GM12878 (cell line): ENCODE measurements around the gene UQCR10. TPM values are rescaled to one million over a fixed set of nuclear protein-coding genes. Genes with fewer than 3 reads are reported as not detected.

ENCODE experiments used
- ATAC-seq: fragments of 200-7000 bp; cut with Tn5 transposase; 3 replicates; pipeline ENCODE4 v1.9.1; 2020; ENCODE audit warnings: mild to moderate bottlenecking, moderate library complexity
- BruUV-seq: library from RNA; stranded (reverse); fragments of 400-500 nt; replicated peaks from 2 replicates; lab custom pipeline; 2021; lab: Mats Ljungman, UMichigan
- CTCF ChIA-PET: fragments of 300-600 bp; sonication (Branson Sonifier 250); formaldehyde crosslinking; extraction: SDS; loops from one replicate; lab custom pipeline; 2021; ENCODE audit warnings: inconsistent platforms; lab: Yijun Ruan, JAX
- POLR2A ChIA-PET: fragments of 350-600 bp; formaldehyde crosslinking; extraction: SDS; loops from one replicate; lab custom pipeline; 2021; ENCODE audit warnings: inconsistent platforms; lab: Charles Lee
- RAD21 ChIA-PET: fragments of 300-600 bp; sonication (Branson Sonifier 250); formaldehyde crosslinking; loops from one replicate; lab custom pipeline; 2023; ENCODE audit warnings: antibody characterized with exemption; ENCODE audit not compliant: unreplicated experiment; lab: Charles Lee
- SMC1A ChIA-PET: fragments of 300-600 bp; sonication (Branson Sonifier 250); formaldehyde crosslinking; loops from one replicate; lab custom pipeline; 2023; ENCODE audit not compliant: unreplicated experiment, uncharacterized antibody; lab: Charles Lee
- DNase-seq: peaks from one replicate; pipeline ENCODE4 v3.0.0-alpha.2; 2011; ENCODE audit warnings: low read depth, low spot score
- FAIRE-seq: peaks from 3 replicates; lab custom pipeline; 2011; peaks lifted over from hg19 to GRCh38; lab: Jason Lieb, UNC
- H2AFZ ChIP-seq: 2 replicates; pipeline ENCODE4 v1.6.0; 2011; ENCODE audit warnings: low read depth, low read length, control low read depth; ENCODE audit not compliant: control insufficient read depth
- H3K27ac ChIP-seq: 2 replicates; pipeline ENCODE4 v1.5.1; 2011; ENCODE audit warnings: control low read depth; ENCODE audit not compliant: control insufficient read depth, insufficient read depth
- H3K27me3 ChIP-seq, 2 experiments: replicated peaks in 1 of 2; 2 replicates each; pipeline versions ENCODE4 v1.6.0 to v1.6.1; 2011; ENCODE audit warnings: low read length in 1 of 2; ENCODE audit not compliant: control insufficient read depth in 2 of 2, insufficient read depth in 2 of 2
- H3K36me3 ChIP-seq, 2 experiments: 2 replicates each; pipeline ENCODE4 v1.5.1; 2011; ENCODE audit warnings: low read length in 1 of 2; ENCODE audit not compliant: control insufficient read depth in 2 of 2, insufficient read depth in 2 of 2
- H3K4me1 ChIP-seq: 2 replicates; pipeline ENCODE4 v1.6.1; 2011; ENCODE audit warnings: mild to moderate bottlenecking, low read length, moderate library complexity, mixed read lengths; ENCODE audit not compliant: control insufficient read depth, insufficient read depth
- H3K4me2 ChIP-seq: 2 replicates; pipeline ENCODE4 v1.6.0; 2011; ENCODE audit warnings: control low read depth; ENCODE audit not compliant: control insufficient read depth, insufficient read depth
- H3K4me3 ChIP-seq: fragments of 200-600 bp; sonication (generic); 2 replicates; pipeline ENCODE4 v1.5.1; 2016
- H3K79me2 ChIP-seq: 2 replicates; pipeline ENCODE4 v1.6.0; 2011; ENCODE audit warnings: low read length; ENCODE audit not compliant: control insufficient read depth, insufficient read depth
- H3K9ac ChIP-seq: 2 replicates; pipeline ENCODE4 v1.8.0; 2011; ENCODE audit warnings: low read length, control low read depth, mixed read lengths; ENCODE audit not compliant: control insufficient read depth, insufficient read depth
- H3K9me3 ChIP-seq: replicated peaks from 3 replicates; pipeline ENCODE4 v1.5.1; 2011; ENCODE audit warnings: mild to moderate bottlenecking, low read length; ENCODE audit not compliant: control insufficient read depth, insufficient read depth
- H4K20me1 ChIP-seq: 2 replicates; pipeline ENCODE4 v1.6.0; 2011; ENCODE audit not compliant: control insufficient read depth, insufficient read depth
- CBX3 ChIP-seq: fragments of 200-600 bp; sonication (generic); IDR thresholded peaks from 2 replicates; pipeline ENCODE4 v1.6.1; 2016; ENCODE audit warnings: low read depth, borderline replicate concordance
- GABPA ChIP-seq: IDR thresholded peaks from 2 replicates; pipeline ENCODE4 v1.6.1; 2014; ENCODE audit warnings: antibody characterized with exemption, low read depth, mild to moderate bottlenecking, inconsistent platforms
- HDAC6 ChIP-seq: fragments of 200-600 bp; sonication (generic); IDR thresholded peaks from one replicate; pipeline ENCODE4 v1.8.0; 2017; ENCODE audit warnings: antibody characterized with exemption; ENCODE audit not compliant: unreplicated experiment
- IKZF1 ChIP-seq: fragments of 450-650 bp; conservative IDR thresholded peaks from 2 replicates; pipeline ENCODE4 v1.6.1; 2017; ENCODE audit warnings: antibody characterized with exemption, mild to moderate bottlenecking
- NFXL1 ChIP-seq: fragments of 450-650 bp; IDR thresholded peaks from 2 replicates; pipeline ENCODE4 v1.6.1; 2017; ENCODE audit warnings: antibody characterized with exemption, mild to moderate bottlenecking, borderline replicate concordance
- NR2C2 ChIP-seq: IDR thresholded peaks from 2 replicates; pipeline ENCODE4 v1.6.1; 2011; ENCODE audit warnings: borderline replicate concordance, low read depth; ENCODE audit not compliant: control insufficient read depth, insufficient read length
- NR2F1 ChIP-seq: fragments of 450-650 bp; conservative IDR thresholded peaks from 2 replicates; pipeline ENCODE4 v1.6.1; 2017; ENCODE audit warnings: mild to moderate bottlenecking
- PAX8 ChIP-seq: fragments of 450-650 bp; IDR thresholded peaks from 2 replicates; pipeline ENCODE4 v1.6.1; 2017; ENCODE audit warnings: mild to moderate bottlenecking, moderate library complexity
- SIN3A ChIP-seq: IDR thresholded peaks from 2 replicates; pipeline ENCODE4 v1.6.1; 2012; ENCODE audit warnings: low read depth, low read length, improper control_type of control experiment
- SP1 ChIP-seq: IDR thresholded peaks from one replicate; pipeline ENCODE4 v1.6.1; 2011; ENCODE audit warnings: low read depth, low read length
- SUPT20H ChIP-seq: IDR thresholded peaks from 2 replicates; pipeline ENCODE4 v1.6.1; 2011; ENCODE audit warnings: low read depth, mild to moderate bottlenecking, low read length, moderate library complexity, borderline replicate concordance; ENCODE audit not compliant: control insufficient read depth
- YY1 ChIP-seq: IDR thresholded peaks from 2 replicates; pipeline ENCODE4 v1.6.1; 2011; ENCODE audit warnings: low read depth, mild to moderate bottlenecking, low read length
- ZNF207 ChIP-seq: fragments of 450-650 bp; IDR thresholded peaks from 2 replicates; pipeline ENCODE4 v1.6.1; 2014; ENCODE audit warnings: antibody characterized with exemption, mild to moderate bottlenecking, borderline replicate concordance
- ZNF24 ChIP-seq: fragments of 450-650 bp; IDR thresholded peaks from 2 replicates; pipeline ENCODE4 v1.6.1; 2017; ENCODE audit warnings: antibody characterized with exemption, mild to moderate bottlenecking
- whole genome bisulfite sequencing: methylation state at CpG from one replicate; pipeline ENCODE4 v1.1.6; 2016; ENCODE audit warnings: low lambda C conversion rate; ENCODE audit not compliant: insufficient replicate concordance, insufficient coverage; ENCODE audit errors: missing lambda C conversion rate; 5-methylcytosine and 5-hydroxymethylcytosine counted together
- in situ Hi-C: fragments of 300-500 bp; cut with MboI; formaldehyde crosslinking; loops from 9 replicates; pipeline ENCODE4 v1.14.3; 2018; ENCODE audit warnings: mixed read lengths
- intact Hi-C: fragments of 100-400 bp; cut with micrococcal nuclease; formaldehyde crosslinking; loops from one replicate; pipeline ENCODE4 v1.14.2; 2022; ENCODE audit not compliant: unreplicated experiment
- polyA plus RNA-seq, 11 experiments: library from polyadenylated mRNA; depleted of rRNA in 4 of 11; unstranded in 6 of 11; stranded (reverse) in 5 of 11; fragments of >200 nt; fragmentation: Nextera tagmentation in 4 of 11; fragmentation: Illumina TruSeq in 1 of 11; extraction: Ambion mirVana in 4 of 11; extraction: Trizol in 1 of 11; gene quantifications; 1 replicate in 1 of 11; 2 replicates in 10 of 11; pipeline versions ENCODE4 v1.2.1 to v1.2.3, GENCODE V29; 2011 to 2016; ENCODE audit warnings: inconsistent platforms in 2 of 11, missing spikeins in 2 of 11, low read depth in 1 of 11
- total RNA-seq, 4 experiments: library from RNA; depleted of rRNA in 3 of 4; stranded (reverse); fragments of >200 nt in 3 of 4; fragmentation: Illumina TruSeq in 1 of 4; extraction: Trizol in 1 of 4; gene quantifications; 2 replicates each; pipeline versions ENCODE4 v1.2.1 to v1.2.3, GENCODE V29; 2013 to 2021
- TF ChIP-seq, protein P1 (sequence below): IDR thresholded peaks from 2 replicates; pipeline ENCODE4 v1.6.1; 2011; ENCODE audit warnings: borderline replicate concordance, low read depth, mild to moderate bottlenecking, moderate library complexity, low read length; ENCODE audit not compliant: insufficient read depth, poor library complexity, severe bottlenecking

The UQCR10 gene
- total and polyA plus RNA-seq, 10 of the 15 experiments (the other 5 are each of a cell fraction or from before 2014, with no cell fraction given): 144 to 1,021 (median 214) TPM

DNA sequence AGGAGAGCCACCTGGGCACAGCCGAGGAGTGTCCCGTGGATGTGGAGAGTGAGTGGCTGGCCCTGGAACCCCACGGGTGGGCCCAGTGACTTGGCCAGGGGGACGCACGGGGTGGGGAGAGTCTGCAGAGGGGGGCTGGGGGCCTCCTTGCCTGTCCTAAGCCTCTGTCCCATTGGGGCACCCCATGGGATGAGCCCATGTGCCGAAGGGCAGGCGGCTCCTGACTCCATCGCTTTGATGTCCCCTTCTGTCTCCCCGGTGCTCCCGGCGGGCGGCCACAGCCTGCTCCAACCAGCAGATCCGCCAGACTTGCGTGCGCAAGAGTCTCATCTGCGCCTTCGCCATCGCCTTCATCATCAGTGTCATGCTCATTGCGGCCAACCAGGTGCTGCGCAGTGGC is 38.0 kb upstream of the UQCR10 start:
- ChIA-PET SMC1A (no interaction called here), POLR2A (no interaction called here), RAD21 (no interaction called here), CTCF (no interaction called here)
- Histone ChIP-seq H3K36me3 (no peaks in the 10 kb centered on the region; a peak in 1 of 4 replicates), H3K9me3 (no peaks in the 10 kb centered on the region), H4K20me1 (no peaks in the 10 kb centered on the region), H3K9ac (no peak overlapping the region), H2AFZ (no peak overlapping the region), H3K27ac (no peak overlapping the region), H3K4me1 (peaks cover 3% of the 10 kb centered on the region; the same call in 1 of the 2 replicates), H3K4me2 (no peak overlapping the region), H3K4me3 (no peak overlapping the region), H3K79me2 (no peaks in the 10 kb centered on the region), H3K27me3 (peaks cover 0 to 2% of the 10 kb centered on the region in 2 experiments; a peak in 1 of 4 replicates)
- intact Hi-C loops: loop anchor here (10.0 kb wide), 1 partner anchor 356 kb away; the partner anchor contains the start of gene HORMAD2
- no TSS peak for BruUV-seq
- TF ChIP-seq NR2F1 (no peak), SUPT20H (no peak), YY1 (no peak), SP1 (no peak), CBX3 (no peak), GABPA (no peak), HDAC6 (no peak), ZNF207 (no peak), NFXL1 (no peak), NR2C2 (no peak), ZNF24 (no peak), SIN3A (no peak), IKZF1 (no peak), PAX8 (no peak)
- TF ChIP-seq, protein P1, sequence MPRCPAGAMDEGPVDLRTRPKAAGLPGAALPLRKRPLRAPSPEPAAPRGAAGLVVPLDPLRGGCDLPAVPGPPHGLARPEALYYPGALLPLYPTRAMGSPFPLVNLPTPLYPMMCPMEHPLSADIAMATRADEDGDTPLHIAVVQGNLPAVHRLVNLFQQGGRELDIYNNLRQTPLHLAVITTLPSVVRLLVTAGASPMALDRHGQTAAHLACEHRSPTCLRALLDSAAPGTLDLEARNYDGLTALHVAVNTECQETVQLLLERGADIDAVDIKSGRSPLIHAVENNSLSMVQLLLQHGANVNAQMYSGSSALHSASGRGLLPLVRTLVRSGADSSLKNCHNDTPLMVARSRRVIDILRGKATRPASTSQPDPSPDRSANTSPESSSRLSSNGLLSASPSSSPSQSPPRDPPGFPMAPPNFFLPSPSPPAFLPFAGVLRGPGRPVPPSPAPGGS: no peak
- ATAC-seq (no peak), DNase-seq (no peak), FAIRE-seq (no peak)
- WGBS: 86% methylated on average over 15 of the region's 20 CpGs
- in situ Hi-C loops: no loop called here
